HG03139 (cell line): Measurements from ENCODE around the gene FBL.
"Not testable (repeated sequence)": the region's sequence is repeated elsewhere in the genome, so short reads cannot be mapped to it uniquely, and the experiment has no call there.

Experiments
- ATAC-seq: cut with Tn5 transposase; IDR thresholded peaks from one replicate; pipeline ENCODE4 v1.9.1; 2021; ENCODE audit not compliant: unreplicated experiment

The FBL gene

GRCh38 chr19:39877488-39877887, 31.3 kb upstream of the FBL start:
- ATAC-seq: not testable (repeated sequence)

DNA sequence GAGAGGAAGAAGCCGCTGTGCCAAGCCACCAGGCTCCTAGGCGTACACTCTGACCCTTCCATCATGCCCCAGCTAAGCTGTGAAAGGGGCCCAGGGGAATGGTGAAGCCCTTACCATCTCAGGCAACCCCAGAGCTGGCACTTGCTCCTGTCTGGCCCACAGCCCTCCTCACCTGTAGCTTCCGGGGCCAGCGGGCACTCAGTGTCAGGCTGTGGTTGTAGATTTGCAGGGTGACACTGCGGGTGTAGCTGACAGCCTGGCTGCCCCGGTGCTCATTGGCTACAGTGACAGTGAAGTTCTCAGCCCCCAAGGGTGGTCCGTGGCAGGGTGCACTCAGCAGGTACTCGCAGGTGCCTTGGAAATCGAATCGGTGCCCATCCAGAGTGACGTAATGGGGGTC, 30.3 kb upstream of the FBL start:
- ATAC-seq: not testable (repeated sequence)

DNA sequence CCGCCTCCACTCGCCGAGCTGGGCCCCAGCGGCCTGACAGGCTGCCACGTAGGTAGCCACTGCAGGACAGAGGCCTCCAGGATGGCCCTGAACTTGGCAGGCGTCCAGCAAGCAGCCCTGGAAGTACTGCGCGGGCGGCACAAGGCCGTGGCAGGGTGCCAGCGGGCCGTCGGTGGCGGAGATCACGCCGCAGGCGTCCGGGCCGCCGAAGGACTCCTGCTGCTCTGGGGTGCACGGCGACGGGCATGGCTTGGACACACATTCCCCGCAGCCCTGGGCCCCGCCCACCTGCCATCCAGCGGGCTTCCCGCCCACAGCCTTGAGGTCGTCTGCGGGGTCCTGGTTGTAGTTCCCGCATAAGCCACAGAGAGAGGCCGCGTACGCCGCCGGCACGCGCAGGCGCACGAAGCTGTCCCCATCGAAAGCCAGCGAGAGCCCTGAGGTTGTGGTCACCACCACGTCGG, 29.3 kb upstream of the FBL start:
- not testable (repeated sequence) for ATAC-seq

DNA sequence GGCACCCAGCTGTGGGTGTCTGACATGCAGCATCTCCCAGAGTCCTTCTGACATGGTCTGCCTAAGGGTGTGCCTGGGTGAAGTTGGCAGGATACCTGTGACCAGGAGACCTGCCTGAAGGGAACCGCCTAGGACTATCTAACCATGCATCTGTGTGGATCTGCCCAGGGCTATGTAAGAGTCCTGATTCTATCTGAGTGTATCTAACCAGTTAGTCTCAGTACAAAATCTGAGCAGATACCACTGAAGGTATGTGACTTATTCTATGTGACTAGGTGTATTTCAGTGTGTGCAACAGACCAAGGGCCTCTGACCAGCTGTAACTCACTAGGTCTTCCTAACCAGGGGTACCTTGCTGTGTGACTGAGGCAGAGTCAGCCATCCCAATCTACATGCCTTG, 28.2 kb upstream of the FBL start:
- no peak for ATAC-seq

DNA sequence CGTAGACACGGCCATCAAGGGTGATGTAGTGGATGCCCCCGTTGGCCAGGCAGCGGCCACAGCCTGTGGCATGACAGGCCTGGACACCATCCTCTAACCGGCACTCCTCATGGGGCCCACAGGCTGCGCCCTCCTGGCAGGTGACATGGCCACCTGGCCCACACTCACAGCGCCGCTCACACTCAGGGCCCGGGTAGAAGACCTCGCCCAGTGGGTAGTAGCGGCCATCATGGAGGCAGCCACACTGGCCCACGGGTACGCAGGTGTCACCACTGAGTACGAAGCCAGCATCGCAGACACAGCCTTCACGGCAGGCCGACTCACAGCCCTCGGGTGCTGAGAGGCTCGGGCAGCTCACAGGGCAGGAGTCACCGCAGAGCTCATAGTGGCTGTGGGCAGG, 27.2 kb upstream of the FBL start:
- no peak for ATAC-seq

GRCh38 chr19:39871886-39872866, 26.0 kb upstream of the FBL start:
- ATAC-seq: no peak

GRCh38 chr19:39871362-39871761, 25.2 kb upstream of the FBL start:
- ATAC-seq: no peak

- no peak for ATAC-seq
Measured at GRCh38 chr19:39870171-39870971, 24.2 kb upstream of the FBL start.

DNA sequence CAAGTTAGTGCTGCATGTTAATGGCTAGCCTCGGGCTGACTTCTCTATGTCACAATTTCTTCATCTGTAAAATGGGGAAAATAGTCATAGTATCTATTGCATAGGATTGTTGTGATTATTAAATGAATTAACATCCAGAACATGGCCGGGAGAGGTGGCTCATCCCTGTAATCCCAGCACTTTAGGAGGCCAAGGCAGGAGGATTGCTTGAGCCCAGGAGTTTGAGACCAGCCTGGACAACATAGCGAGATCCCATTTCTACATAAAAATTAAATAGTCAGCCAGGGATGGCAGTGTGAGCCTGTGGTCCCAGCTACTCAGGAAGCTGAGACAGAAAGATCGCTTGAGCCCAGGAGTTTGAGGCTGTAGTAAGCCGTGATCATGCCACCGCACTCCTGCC, 21.8 kb upstream of the FBL start:
- no peak for ATAC-seq

GRCh38 chr19:39867133-39867532, 21.0 kb upstream of the FBL start:
- no peak for ATAC-seq

GRCh38 chr19:39865953-39866352, 19.8 kb upstream of the FBL start:
- no peak for ATAC-seq

DNA sequence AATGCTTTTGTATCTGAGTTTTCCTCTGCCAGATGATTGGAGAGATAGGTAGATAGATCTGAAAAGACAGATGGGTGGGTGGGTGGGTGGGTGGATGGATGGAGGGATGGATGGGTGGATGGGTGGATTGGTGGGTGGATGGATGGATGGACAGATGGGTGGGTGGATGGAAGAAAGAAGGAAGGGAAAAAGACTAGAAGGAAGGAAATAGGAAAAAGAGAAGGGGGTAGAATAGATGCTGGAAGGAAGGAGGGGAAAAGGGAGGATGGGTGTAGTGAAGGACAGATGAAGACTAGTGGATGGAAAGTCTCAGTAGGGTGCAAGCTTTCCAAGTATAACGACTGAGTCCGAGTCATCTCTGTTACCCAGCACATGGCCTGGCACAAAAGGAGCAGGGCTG, 19.0 kb upstream of the FBL start:
- ATAC-seq: no peak

DNA sequence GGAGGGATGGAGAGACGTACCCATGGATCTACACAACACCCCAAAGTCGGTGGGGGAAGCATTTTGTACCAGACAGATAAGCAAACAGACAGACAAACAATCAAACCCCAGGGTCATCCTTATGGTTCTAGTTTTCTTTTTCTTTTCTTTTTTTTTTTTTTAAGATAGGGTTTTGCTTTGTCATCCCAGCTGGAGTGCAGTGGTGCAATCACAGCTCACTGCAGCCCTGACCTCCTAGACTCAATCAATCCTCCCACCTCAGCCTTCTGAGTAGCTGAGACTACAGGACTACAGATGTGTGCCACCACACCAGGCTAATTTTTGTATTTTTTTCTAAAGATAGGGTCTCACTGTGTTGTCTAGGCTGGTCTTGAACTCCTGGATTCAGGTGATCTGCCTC, 17.9 kb upstream of the FBL start:
- ATAC-seq: no peak

DNA sequence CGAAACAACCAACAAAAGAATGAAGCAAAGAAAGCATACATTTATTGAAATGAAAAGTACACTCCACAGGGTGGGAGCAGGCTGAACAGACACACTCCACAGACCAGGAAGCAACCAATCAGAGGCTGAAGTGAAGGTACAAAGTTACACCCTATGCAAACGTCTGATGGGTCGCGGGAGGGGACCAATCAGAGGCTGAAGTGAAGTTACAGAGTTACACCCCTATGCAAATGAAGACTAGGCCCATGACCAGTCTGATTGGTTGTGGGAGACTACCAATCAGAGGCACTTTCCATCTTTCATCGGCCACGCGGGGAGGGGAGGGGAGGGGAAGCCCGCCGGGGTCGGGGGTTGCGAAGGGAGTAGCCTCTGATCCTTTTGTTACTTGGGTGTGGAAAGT, 12.4 kb upstream of the FBL start:
- ATAC-seq: no peak

DNA sequence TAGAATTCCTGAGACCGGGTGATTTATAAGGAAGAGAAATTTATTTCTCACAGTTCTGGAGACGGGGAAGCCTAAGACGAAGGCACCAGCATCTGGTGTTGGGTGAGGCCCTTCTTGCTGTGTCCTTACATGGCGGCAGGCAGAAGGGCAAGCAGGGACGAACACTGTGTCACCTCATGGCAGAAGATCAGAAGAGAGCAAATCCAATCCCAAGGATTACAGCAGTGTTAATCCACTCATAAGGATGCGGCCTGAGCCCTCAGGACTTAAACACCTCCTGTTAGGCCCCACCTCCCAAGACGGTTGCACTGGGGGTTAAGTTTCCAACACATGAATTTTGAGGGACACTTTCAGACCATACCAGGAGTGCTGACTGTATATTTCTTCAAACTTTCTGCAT, 6.7 kb upstream of the FBL start:
- ATAC-seq: no peak

- ATAC-seq: no peak
Measured at GRCh38 chr19:39850892-39851291, 4.7 kb upstream of the FBL start.

- ATAC-seq: no peak
Measured at GRCh38 chr19:39848392-39848791, 2.2 kb upstream of the FBL start.

DNA sequence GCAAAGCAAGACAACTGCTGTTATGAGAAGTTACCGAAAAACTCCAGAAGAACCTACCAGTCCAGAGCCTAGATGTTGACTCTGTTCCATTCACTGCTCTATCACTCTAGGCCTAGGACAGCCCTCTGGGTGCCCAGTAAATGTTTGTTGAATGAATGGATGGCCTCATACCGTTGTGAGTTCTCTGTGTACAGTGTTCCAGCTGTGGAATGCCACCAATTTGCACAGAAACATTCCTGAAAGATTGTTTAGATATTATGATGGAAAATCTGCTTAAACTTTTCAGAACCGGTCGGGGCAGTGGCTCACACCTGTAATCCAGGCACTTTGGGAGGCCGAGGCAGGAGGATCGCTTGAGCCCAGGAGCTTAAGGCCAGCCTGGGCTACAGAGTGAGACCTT, 1.3 kb upstream of the FBL start:
- no peak for ATAC-seq

GRCh38 chr19:39846678-39847486, 703 bp upstream of the FBL start:
- no peak for ATAC-seq

GRCh38 chr19:39845584-39845932, 621 bp downstream of the FBL start:
- ATAC-seq: no peak

DNA sequence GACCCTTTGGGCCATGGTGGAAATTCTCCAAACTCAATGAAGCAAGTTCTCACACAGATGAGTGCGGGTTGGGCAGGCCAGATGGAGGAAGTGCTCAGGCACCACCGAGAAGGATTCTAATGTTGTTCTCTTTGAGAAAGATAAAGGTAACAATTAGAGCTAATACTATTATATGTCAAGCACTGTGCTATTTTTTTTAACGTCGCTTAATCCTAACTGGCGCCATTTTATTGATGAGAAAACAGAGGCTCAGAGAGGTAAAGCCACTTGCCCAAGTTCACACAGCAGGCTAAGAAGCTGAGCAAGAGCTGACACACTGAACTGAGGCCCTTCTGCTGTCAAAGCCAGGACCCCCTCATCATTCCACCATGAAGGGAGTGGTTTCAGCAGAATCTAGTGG, 1.0 kb downstream of the FBL start:
- ATAC-seq: no peak
